NB4 (cell line): ENCODE results near the gene CCDC54.

Experiments
- POLR2A ChIP-seq: IDR thresholded peaks from 2 replicates; pipeline ENCODE4 v1.6.1; 2011; ENCODE audit warnings: mild to moderate bottlenecking; ENCODE audit not compliant: insufficient read length; ENCODE audit errors: extremely low read depth
- TF ChIP-seq, protein P1 (sequence below): IDR thresholded peaks from one replicate; pipeline ENCODE4 v1.5.1; 2012; ENCODE audit warnings: low read depth, low read length

DNA sequence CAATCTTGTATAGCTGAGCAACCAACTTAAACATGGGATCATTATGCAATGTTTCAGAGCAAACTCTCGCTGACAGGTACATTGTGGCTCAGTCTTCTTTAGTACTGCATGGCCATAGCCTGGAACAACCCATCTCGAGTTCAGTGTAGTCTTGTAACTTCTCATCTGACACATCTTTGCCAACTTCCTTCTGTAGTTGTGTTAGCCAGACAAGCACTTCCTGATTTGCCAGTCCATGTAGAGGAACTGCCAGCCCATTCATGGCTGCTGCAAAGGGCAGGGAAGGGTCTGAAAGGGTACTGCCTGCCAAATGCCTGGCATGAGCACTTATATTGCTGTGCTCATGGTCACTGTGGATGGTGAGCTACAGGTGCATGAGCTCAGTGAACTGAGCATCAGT lies 49.2 kb upstream of the CCDC54 start:
- TF ChIP-seq POLR2A = no peak
- TF ChIP-seq, protein P1, sequence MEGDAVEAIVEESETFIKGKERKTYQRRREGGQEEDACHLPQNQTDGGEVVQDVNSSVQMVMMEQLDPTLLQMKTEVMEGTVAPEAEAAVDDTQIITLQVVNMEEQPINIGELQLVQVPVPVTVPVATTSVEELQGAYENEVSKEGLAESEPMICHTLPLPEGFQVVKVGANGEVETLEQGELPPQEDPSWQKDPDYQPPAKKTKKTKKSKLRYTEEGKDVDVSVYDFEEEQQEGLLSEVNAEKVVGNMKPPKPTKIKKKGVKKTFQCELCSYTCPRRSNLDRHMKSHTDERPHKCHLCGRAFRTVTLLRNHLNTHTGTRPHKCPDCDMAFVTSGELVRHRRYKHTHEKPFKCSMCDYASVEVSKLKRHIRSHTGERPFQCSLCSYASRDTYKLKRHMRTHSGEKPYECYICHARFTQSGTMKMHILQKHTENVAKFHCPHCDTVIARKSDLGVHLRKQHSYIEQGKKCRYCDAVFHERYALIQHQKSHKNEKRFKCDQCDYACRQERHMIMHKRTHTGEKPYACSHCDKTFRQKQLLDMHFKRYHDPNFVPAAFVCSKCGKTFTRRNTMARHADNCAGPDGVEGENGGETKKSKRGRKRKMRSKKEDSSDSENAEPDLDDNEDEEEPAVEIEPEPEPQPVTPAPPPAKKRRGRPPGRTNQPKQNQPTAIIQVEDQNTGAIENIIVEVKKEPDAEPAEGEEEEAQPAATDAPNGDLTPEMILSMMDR = no peak
